GM10266 (cell line): ENCODE data around the gene CNTN2.

ENCODE experiments used
- DNase-seq: peaks from one replicate; pipeline ENCODE4 v3.0.0; 2012; ENCODE audit errors: extremely low spot score
- CTCF ChIP-seq: IDR thresholded peaks from 2 replicates; pipeline ENCODE4 v1.5.1; 2012; ENCODE audit warnings: mild to moderate bottlenecking, low read depth; ENCODE audit not compliant: control insufficient read depth, insufficient read depth; ENCODE audit errors: missing control alignments

The CNTN2 gene

GRCh38 chr1:205076245-205076761, 33.3 kb downstream of the CNTN2 start:
- no peak for DNase-seq
- no peak for TF ChIP-seq CTCF

- no peak for DNase-seq
- TF ChIP-seq CTCF: no peak
Observed at GRCh38 chr1:205077158-205077933, 34.3 kb downstream of the CNTN2 start.

GRCh38 chr1:205077934-205078311, 34.9 kb downstream of the CNTN2 start:
- no peak for TF ChIP-seq CTCF
- DNase-seq: no peak

GRCh38 chr1:205082431-205082830, 39.4 kb downstream of the CNTN2 start:
- no peak for DNase-seq
- no peak for TF ChIP-seq CTCF

- TF ChIP-seq CTCF: no peak
- DNase-seq: no peak
Observed at GRCh38 chr1:205084360-205084759, 41.3 kb downstream of the CNTN2 start, which contains the start of gene TMEM81. Gene TMEM81 (minus strand): TSS chr1:205084460. CDS start chr1:205084320, 140 bp downstream.

- DNase-seq: no peak
- TF ChIP-seq CTCF: no peak
Observed at GRCh38 chr1:205088341-205088740, 45.3 kb downstream of the CNTN2 start.

GRCh38 chr1:205091043-205091740, 48.2 kb downstream of the CNTN2 start:
- TF ChIP-seq CTCF: no peak
- no peak for DNase-seq
